Adrenal gland (tissue), 5 donors: Measurements from ENCODE around the gene MMS22L.

Experiments
- CTCF ChIP-seq, 6 experiments: fragments of 450-650 bp in 4 of 6; fragments of 200-600 bp in 2 of 6; sonication (generic) in 1 of 6; IDR thresholded peaks; 1 replicate in 5 of 6; 2 replicates in 1 of 6; pipeline versions ENCODE4 v1.5.1 to v1.8.0; 2016 to 2021; ENCODE audit warnings: antibody characterized with exemption in 6 of 6, mild to moderate bottlenecking in 2 of 6, moderate library complexity in 1 of 6
- POLR2A ChIP-seq, 2 donors: fragments of 450-650 bp; IDR thresholded peaks; one replicate each; pipeline ENCODE4 v1.6.1; 2017; ENCODE audit warnings: antibody characterized with exemption in 2 of 2, mild to moderate bottlenecking in 2 of 2, moderate library complexity in 1 of 2
- donor health status: DM: no; HTN: no; CAD: no.

GRCh38 chr6:97214671-97215070 lies 68.3 kb downstream of the MMS22L start:
- TF ChIP-seq CTCF (IDR thresholded peaks at IDR 0.05) (no peak), POLR2A (IDR thresholded peaks at IDR 0.05) (no peak)
